Nephron (organoid): ENCODE measurements around the gene DRICH1.
A peak's percentile ranks its signal among the peaks of the same experiment; 100 is the strongest.
"Not testable (repeated sequence)": the region's sequence is repeated elsewhere in the genome, so short reads cannot be mapped to it uniquely, and the experiment has no call there.

Experiments
- H3K27ac Mint-ChIP-seq, 3 experiments: 2 replicates each; pipeline ENCODE4 v1.8.0; 2020; ENCODE audit warnings: mixed read lengths in 3 of 3, mild to moderate bottlenecking in 2 of 3, moderate library complexity in 1 of 3
- H3K27me3 Mint-ChIP-seq: 2 replicates; pipeline ENCODE4 v1.8.0; 2021; ENCODE audit warnings: low read depth, mild to moderate bottlenecking, moderate library complexity, mixed read lengths
- H3K36me3 Mint-ChIP-seq: 2 replicates; pipeline ENCODE4 v1.8.0; 2020; ENCODE audit warnings: low read depth, mixed read lengths
- H3K4me1 Mint-ChIP-seq: 2 replicates; pipeline ENCODE4 v1.8.0; 2020; ENCODE audit warnings: mixed read lengths
- H3K4me3 Mint-ChIP-seq, 3 experiments: 2 replicates each; pipeline ENCODE4 v1.8.0; 2020; ENCODE audit warnings: mild to moderate bottlenecking in 3 of 3, mixed read lengths in 3 of 3, moderate library complexity in 2 of 3
- H3K9me3 Mint-ChIP-seq: 2 replicates; pipeline ENCODE4 v1.8.0; 2020; ENCODE audit warnings: mixed read lengths
- CTCF ChIP-seq, 3 experiments: fragments of 200-600 bp; sonication (generic); IDR thresholded peaks; one replicate each; pipeline ENCODE4 v1.5.0; 2021; ENCODE audit warnings: antibody characterized with exemption in 3 of 3; ENCODE audit not compliant: unreplicated experiment in 3 of 3

The DRICH1 gene

GRCh38 chr22:23675502-23676415 is 43.6 kb upstream of the DRICH1 start:
- no peaks in the 10 kb centered on the region for H3K9me3 Mint-ChIP-seq
- no peaks in the 10 kb centered on the region for H3K27me3 Mint-ChIP-seq
- no peak for TF ChIP-seq CTCF (IDR thresholded peaks at IDR 0.05; ENCODE audit: unreplicated experiment in 3 of 3)
- H3K4me1 Mint-ChIP-seq = peaks cover 10% of the 10 kb centered on the region
- H3K4me3 Mint-ChIP-seq = no peak overlapping the region
- H3K27ac Mint-ChIP-seq = peak overlapping the region in 1 of 3 experiments; percentile 68
- H3K36me3 Mint-ChIP-seq = peaks cover 6% of the 10 kb centered on the region

DNA sequence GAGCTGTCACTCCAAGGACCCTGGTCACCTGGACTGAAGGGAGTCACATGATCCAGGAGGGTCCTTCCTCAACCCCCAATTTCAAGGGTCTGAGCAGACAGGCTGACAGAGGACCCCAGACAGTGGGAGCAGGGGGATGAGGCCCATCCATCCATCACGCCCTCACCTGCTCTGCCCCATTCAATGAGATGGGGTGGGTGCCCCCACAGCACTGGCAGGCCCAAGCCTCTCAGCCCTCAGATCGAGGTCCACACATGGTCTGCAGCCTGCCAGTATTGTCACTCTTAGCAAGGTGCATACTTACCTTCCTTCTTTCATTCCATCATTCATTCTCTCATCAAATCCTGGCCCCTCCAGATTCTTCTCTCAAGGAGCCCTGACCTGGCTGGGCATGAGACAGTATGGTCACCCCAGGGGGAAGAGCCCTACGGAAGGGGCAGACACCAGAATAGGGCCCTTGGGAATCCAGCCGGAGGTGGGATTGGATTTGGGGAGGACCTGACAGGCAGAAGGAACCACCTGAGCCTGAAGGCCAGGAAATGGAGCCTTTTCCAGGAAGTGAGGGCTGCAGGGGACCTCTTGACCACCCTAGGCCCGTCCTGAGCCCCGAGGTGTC is 42.9 kb upstream of the DRICH1 start:
- not testable (repeated sequence) for H3K9me3 Mint-ChIP-seq, H3K4me1 Mint-ChIP-seq, H3K27me3 Mint-ChIP-seq, H3K4me3 Mint-ChIP-seq, H3K36me3 Mint-ChIP-seq
- peak overlapping the region in 1 of 3 experiments; percentile 68 for H3K27ac Mint-ChIP-seq

- H3K9me3 Mint-ChIP-seq = no peaks in the 10 kb centered on the region
- peaks cover 10% of the 10 kb centered on the region for H3K4me1 Mint-ChIP-seq
- H3K36me3 Mint-ChIP-seq = peaks cover 4% of the 10 kb centered on the region
- H3K27ac Mint-ChIP-seq = peak overlapping the region in 1 of 3 experiments; percentile 67
- TF ChIP-seq CTCF (IDR thresholded peaks at IDR 0.05; ENCODE audit: unreplicated experiment in 3 of 3) = no peak
- H3K27me3 Mint-ChIP-seq = no peaks in the 10 kb centered on the region
- H3K4me3 Mint-ChIP-seq = no peak overlapping the region
Observed at GRCh38 chr22:23673826-23674690, 41.9 kb upstream of the DRICH1 start.

GRCh38 chr22:23673050-23673620 is 41.0 kb upstream of the DRICH1 start:
- Mint-ChIP-seq H3K27me3 (no peaks in the 10 kb centered on the region), H3K4me3 (no peak overlapping the region), H3K36me3 (peaks cover 4% of the 10 kb centered on the region), H3K4me1 (peaks cover 8% of the 10 kb centered on the region), H3K27ac (peak overlapping the region in 1 of 3 experiments; percentile 67), H3K9me3 (no peaks in the 10 kb centered on the region)
- TF ChIP-seq CTCF (IDR thresholded peaks at IDR 0.05; ENCODE audit: unreplicated experiment in 3 of 3) = no peak

DNA sequence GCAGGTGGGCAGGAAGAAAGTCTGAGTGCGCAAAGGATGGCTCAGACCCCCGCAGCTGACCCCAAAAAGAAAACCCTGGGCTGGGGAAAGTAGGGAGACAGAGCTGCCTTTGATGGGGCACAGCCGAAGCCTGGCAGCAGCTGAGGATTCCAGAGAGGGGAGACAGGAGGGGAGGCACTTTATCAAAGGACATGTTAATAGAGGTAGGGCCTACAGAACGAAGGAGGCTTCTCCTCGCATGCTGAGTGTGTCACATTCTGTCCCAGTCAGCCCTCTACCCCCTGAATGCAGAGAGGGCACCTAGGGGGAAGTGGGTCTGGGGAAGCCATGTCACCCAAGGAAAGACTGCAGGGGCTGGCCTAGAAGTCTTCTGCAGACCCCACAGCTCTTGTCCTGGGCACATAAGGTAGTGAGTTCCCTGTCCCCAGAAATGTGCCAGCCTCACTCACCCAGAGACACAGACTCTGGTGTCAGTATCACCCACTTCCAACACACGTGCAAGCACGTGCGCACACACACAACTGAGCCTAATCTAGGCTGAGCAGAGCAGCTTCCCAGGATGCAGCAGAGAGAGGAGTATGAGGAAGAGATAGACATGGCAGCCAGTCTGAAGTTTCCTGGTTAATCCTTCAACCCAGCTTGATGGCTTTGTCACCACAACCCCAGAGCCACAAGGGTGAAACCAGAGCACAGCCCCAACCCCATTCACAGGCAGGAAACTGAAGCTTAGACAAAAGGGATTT is 40.4 kb upstream of the DRICH1 start:
- H3K27me3 Mint-ChIP-seq, H3K9me3 Mint-ChIP-seq, H3K36me3 Mint-ChIP-seq, H3K4me3 Mint-ChIP-seq, H3K4me1 Mint-ChIP-seq: not testable (repeated sequence)
- H3K27ac Mint-ChIP-seq = peak overlapping the region in 1 of 3 experiments; percentile 67

- H3K4me3 Mint-ChIP-seq, H3K9me3 Mint-ChIP-seq, H3K27me3 Mint-ChIP-seq, H3K27ac Mint-ChIP-seq, H3K4me1 Mint-ChIP-seq: not testable (repeated sequence)
- peaks cover 13% of the 10 kb centered on the region for H3K36me3 Mint-ChIP-seq
Observed at GRCh38 chr22:23671387-23671786, 39.3 kb upstream of the DRICH1 start.
